WERI-Rb-1 (cell line): Measurements from ENCODE around the gene PLEKHG3.

ENCODE experiments used
- DNase-seq: peaks from one replicate; pipeline ENCODE4 v3.0.0-alpha.2; 2020
- H3K27ac ChIP-seq: fragments of 250-450 bp; sonication (Bioruptor Pico); 2 replicates; pipeline ENCODE4 v1.5.1; 2020; ENCODE audit warnings: mild to moderate bottlenecking, moderate library complexity
- H3K27me3 ChIP-seq: fragments of 250-450 bp; sonication (Bioruptor Pico); 2 replicates; pipeline ENCODE4 v1.5.1; 2021; ENCODE audit warnings: mild to moderate bottlenecking, low read depth, moderate library complexity; ENCODE audit not compliant: insufficient read depth, severe bottlenecking
- H3K36me3 ChIP-seq: fragments of 250-450 bp; sonication (Bioruptor Pico); 2 replicates; pipeline ENCODE4 v1.5.1; 2020; ENCODE audit warnings: mild to moderate bottlenecking, moderate library complexity
- H3K4me3 ChIP-seq: 2 replicates; pipeline ENCODE4 v1.5.1; 2011; ENCODE audit warnings: low read depth, mild to moderate bottlenecking, control low read depth, low read length
- H3K9me3 ChIP-seq: fragments of 250-450 bp; sonication (Bioruptor Pico); 2 replicates; pipeline ENCODE4 v1.5.1; 2021; ENCODE audit warnings: mild to moderate bottlenecking, moderate library complexity; ENCODE audit not compliant: severe bottlenecking
- TF ChIP-seq, protein P1 (sequence below): IDR thresholded peaks from 2 replicates; pipeline ENCODE4 v1.5.1; 2011; ENCODE audit warnings: low read depth, mild to moderate bottlenecking, control low read depth, inconsistent platforms, low read length

Gene PLEKHG3

GRCh38 chr14:64760146-64760755 lies 56.0 kb downstream of the PLEKHG3 start:
- TF ChIP-seq, protein P1, sequence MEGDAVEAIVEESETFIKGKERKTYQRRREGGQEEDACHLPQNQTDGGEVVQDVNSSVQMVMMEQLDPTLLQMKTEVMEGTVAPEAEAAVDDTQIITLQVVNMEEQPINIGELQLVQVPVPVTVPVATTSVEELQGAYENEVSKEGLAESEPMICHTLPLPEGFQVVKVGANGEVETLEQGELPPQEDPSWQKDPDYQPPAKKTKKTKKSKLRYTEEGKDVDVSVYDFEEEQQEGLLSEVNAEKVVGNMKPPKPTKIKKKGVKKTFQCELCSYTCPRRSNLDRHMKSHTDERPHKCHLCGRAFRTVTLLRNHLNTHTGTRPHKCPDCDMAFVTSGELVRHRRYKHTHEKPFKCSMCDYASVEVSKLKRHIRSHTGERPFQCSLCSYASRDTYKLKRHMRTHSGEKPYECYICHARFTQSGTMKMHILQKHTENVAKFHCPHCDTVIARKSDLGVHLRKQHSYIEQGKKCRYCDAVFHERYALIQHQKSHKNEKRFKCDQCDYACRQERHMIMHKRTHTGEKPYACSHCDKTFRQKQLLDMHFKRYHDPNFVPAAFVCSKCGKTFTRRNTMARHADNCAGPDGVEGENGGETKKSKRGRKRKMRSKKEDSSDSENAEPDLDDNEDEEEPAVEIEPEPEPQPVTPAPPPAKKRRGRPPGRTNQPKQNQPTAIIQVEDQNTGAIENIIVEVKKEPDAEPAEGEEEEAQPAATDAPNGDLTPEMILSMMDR: peak; percentile 90
- H3K4me3 ChIP-seq: no peak overlapping the region
- H3K36me3 ChIP-seq: no peaks in the 10 kb centered on the region
- no peak overlapping the region for H3K27ac ChIP-seq
- no peaks in the 10 kb centered on the region for H3K9me3 ChIP-seq
- H3K27me3 ChIP-seq: no peaks in the 10 kb centered on the region
- peak; percentile 76 for DNase-seq

- Histone ChIP-seq H3K4me3 (no peak overlapping the region), H3K27ac (no peak overlapping the region), H3K9me3 (no peaks in the 10 kb centered on the region), H3K36me3 (no peaks in the 10 kb centered on the region), H3K27me3 (no peaks in the 10 kb centered on the region)
- no peak for DNase-seq
- TF ChIP-seq, protein P1: no peak
Observed at GRCh38 chr14:64760916-64761315, 56.7 kb downstream of the PLEKHG3 start.

DNA sequence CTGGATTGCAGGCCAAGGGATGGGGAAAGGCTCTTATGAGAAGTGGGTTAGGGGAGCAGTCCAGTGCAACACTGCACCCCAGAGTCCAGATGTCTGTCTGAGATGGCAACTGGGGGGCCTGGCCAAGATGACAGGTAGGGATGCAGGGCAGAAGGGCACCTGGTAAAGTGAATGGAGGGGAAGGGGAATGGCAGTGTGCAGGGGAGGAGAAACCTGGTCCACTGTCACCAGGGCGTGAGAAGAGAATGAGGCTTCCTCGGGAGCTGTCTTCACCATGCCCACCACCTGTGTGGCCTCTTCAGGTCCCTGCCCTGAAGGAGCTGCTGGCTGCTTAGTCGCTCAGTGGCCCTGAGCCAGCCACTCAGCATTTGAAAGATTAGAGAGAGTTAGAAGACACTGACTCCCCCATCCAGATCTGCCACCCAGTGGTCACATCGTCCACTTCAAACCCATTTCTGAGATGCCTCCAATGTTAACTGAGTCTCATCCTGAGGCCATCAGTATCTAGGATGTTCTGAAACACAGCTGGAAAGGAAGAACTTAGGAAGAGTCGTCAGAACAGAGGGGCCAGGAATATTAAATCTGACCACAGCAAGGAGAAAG lies 57.3 kb downstream of the PLEKHG3 start:
- Histone ChIP-seq H3K36me3 (no peaks in the 10 kb centered on the region), H3K27ac (no peak overlapping the region), H3K9me3 (no peaks in the 10 kb centered on the region), H3K27me3 (no peaks in the 10 kb centered on the region), H3K4me3 (no peak overlapping the region)
- DNase-seq: no peak
- TF ChIP-seq, protein P1: peak; percentile 31; the same call in 1 of the 2 replicates

DNA sequence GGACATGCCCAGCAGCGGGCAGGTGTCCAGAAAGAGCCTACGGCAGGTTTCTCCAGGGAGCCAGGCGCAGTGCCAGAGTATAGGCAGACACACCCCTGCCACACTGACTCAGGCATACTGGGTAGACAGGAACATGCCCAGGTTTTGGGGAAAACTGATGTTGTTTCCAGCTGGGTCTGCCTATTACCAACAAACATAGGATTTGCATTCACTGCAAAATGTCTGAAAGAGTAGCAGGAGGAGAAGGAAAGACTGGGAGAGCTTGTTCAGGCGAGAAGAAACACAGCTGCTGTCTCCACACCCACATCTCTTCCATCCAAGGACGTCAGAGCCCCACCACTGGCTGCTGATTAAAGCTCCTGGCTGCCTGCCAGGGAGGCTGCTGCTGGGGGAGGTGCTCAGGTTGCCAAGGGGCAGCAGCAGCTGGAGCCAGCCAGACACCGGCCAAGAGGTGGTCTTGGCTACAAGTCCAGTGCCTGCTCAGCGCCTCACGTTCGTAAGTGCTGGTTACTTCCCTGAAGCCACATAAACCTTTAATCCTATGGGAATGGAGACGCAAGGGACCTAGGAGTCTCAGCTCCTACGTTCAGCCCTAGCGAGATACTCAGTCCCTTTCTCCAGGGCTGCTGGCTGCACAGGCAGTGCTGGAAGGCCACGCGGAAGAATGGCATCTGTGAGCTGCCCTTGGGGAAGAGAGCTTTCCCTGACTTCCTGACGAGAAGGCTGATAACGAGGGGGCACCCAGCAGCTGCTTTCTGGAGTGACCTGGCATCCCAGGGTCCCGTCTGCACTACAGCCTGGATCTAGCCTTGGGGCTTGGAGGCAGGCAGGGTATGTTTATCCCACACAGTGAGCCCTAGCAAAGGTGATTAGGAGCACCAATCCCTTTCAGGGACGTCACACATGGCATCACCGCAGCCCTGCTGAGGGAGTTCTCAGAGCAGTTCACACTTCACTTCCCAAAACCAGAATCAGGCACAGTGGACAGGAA lies 58.1 kb downstream of the PLEKHG3 start:
- no peaks in the 10 kb centered on the region for H3K36me3 ChIP-seq
- peak; percentile 62 for DNase-seq
- peak overlapping the region; percentile 16 for H3K4me3 ChIP-seq
- H3K9me3 ChIP-seq: no peaks in the 10 kb centered on the region
- peak overlapping the region; percentile 42 for H3K27ac ChIP-seq
- TF ChIP-seq, protein P1: no peak
- no peaks in the 10 kb centered on the region for H3K27me3 ChIP-seq

DNA sequence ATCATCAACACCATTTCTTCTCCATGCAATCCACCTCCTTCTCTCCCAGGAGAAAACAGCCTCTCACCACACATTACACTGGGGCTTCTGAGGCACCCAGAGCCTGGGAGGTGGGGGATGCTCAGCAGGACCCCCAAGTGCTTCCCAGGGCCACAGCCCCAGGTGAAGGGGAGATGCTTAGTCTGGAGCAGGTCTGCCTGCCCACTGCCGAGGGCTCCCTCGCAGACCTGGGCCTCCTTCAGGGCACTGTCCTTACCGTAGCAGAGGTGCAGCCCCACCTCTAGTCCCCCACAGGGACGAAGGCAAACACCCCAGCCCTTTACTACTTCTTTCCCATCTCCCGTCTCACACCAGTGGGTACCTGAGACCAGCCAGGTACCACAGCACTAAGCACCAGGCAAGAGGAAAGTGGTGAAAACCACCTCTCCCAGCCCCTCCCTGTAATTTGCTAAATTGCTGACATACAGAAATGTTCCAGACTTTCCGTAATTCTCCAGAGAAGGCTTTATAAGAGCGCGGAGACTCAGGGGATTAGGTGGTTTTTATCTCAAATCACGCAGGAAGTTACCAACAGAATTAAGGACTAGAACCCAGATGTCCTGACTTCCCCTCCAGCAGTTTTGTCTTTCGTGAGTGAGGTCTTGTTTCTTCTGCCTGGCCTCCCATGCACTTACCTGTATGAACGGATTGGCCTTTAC lies 59.0 kb downstream of the PLEKHG3 start:
- TF ChIP-seq, protein P1: no peak
- Histone ChIP-seq H3K4me3 (no peak overlapping the region), H3K9me3 (no peaks in the 10 kb centered on the region), H3K27me3 (no peaks in the 10 kb centered on the region), H3K36me3 (no peaks in the 10 kb centered on the region), H3K27ac (peak overlapping the region; percentile 80)
- no peak for DNase-seq
